CD14-positive monocyte (primary cell): ENCODE results near the gene LTB4R2. TPM values are rescaled to one million over a fixed set of nuclear protein-coding genes. Genes with fewer than 3 reads are reported as not detected.
A peak's percentile ranks its signal among the peaks of the same experiment; 100 is the strongest.

Experiments used
- DNase-seq, 3 donors: peaks; one replicate each; pipeline ENCODE4 v3.0.0-alpha.2; 2011 to 2022
- H2AFZ ChIP-seq: 2 replicates; pipeline ENCODE4 v1.6.0; 2012; ENCODE audit warnings: mild to moderate bottlenecking, low read depth, low read length, inconsistent platforms; ENCODE audit not compliant: insufficient read depth, poor library complexity, severe bottlenecking
- H3K27ac ChIP-seq, 2 donors: 1 replicate in 1 of 2; 2 replicates in 1 of 2; pipeline ENCODE4 v1.5.1; 2012 to 2013; ENCODE audit warnings: low read length in 2 of 2, control low read depth in 1 of 2, inconsistent platforms in 1 of 2, low read depth in 1 of 2, mild to moderate bottlenecking in 1 of 2
- H3K27me3 ChIP-seq, 2 donors: one replicate each; pipeline versions ENCODE4 v1.6.0 to v1.6.1; 2011 to 2013; ENCODE audit warnings: low read length in 2 of 2; ENCODE audit not compliant: control insufficient read depth in 2 of 2, insufficient read depth in 2 of 2
- H3K36me3 ChIP-seq, 2 donors: replicated peaks in 1 of 2; 1 replicate in 1 of 2; 2 replicates in 1 of 2; pipeline versions ENCODE4 v1.5.1 to v1.6.1; 2012 to 2013; ENCODE audit warnings: low read length in 2 of 2, control low read depth in 1 of 2, inconsistent platforms in 1 of 2, mild to moderate bottlenecking in 1 of 2; ENCODE audit not compliant: insufficient read depth in 2 of 2, control insufficient read depth in 1 of 2
- H3K4me1 ChIP-seq, 2 donors: 1 replicate in 1 of 2; 2 replicates in 1 of 2; pipeline versions ENCODE4 v1.5.1 to v1.6.1; 2012 to 2013; ENCODE audit warnings: low read length in 2 of 2, control low read depth in 1 of 2, inconsistent platforms in 1 of 2, mild to moderate bottlenecking in 1 of 2, moderate library complexity in 1 of 2; ENCODE audit not compliant: insufficient read depth in 2 of 2, control insufficient read depth in 1 of 2
- H3K4me2 ChIP-seq: replicated peaks from 2 replicates; pipeline ENCODE3; 2012; ENCODE audit warnings: low read length, moderate library complexity, mild to moderate bottlenecking; ENCODE audit not compliant: poor library complexity, severe bottlenecking; ENCODE audit errors: extremely low read depth
- H3K4me3 ChIP-seq, 3 experiments: fragments of 200-600 bp in 1 of 3; sonication (generic) in 1 of 3; replicated peaks in 1 of 3; 1 replicate in 2 of 3; 2 replicates in 1 of 3; pipeline ENCODE4 v1.5.1; 2011 to 2013; ENCODE audit warnings: low read length in 3 of 3, mild to moderate bottlenecking in 3 of 3, control low read depth in 2 of 3, low read depth in 2 of 3, inconsistent platforms in 1 of 3, moderate library complexity in 1 of 3
- H3K79me2 ChIP-seq: 2 replicates; pipeline ENCODE4 v1.6.0; 2012; ENCODE audit warnings: mild to moderate bottlenecking, control low read depth, inconsistent platforms, low read length, moderate library complexity; ENCODE audit not compliant: insufficient read depth
- H3K9ac ChIP-seq: 2 replicates; pipeline ENCODE4 v1.6.0; 2017; ENCODE audit warnings: low read length, mild to moderate bottlenecking; ENCODE audit not compliant: insufficient read depth, poor library complexity, severe bottlenecking
- H3K9me3 ChIP-seq, 2 donors: replicated peaks in 1 of 2; 1 replicate in 1 of 2; 2 replicates in 1 of 2; pipeline versions ENCODE4 v1.5.1 to v1.6.1; 2012 to 2013; ENCODE audit warnings: low read length in 2 of 2, control low read depth in 1 of 2; ENCODE audit not compliant: control insufficient read depth in 1 of 2, insufficient read depth in 1 of 2
- H4K20me1 ChIP-seq: 2 replicates; pipeline ENCODE4 v1.6.0; 2012; ENCODE audit warnings: mild to moderate bottlenecking, low read length, control low read depth, moderate library complexity; ENCODE audit not compliant: insufficient read depth
- H3K27ac Mint-ChIP-seq, 7 donors: one replicate each; pipeline ENCODE4 v1.8.0; 2020; ENCODE audit warnings: mild to moderate bottlenecking in 7 of 7, mixed read lengths in 7 of 7, moderate library complexity in 6 of 7, inconsistent platforms in 2 of 7
- H3K27me3 Mint-ChIP-seq, 3 donors: one replicate each; pipeline ENCODE4 v1.8.0; 2021 to 2022; ENCODE audit warnings: low read depth in 3 of 3, mild to moderate bottlenecking in 3 of 3, mixed read lengths in 3 of 3, moderate library complexity in 3 of 3, inconsistent platforms in 1 of 3
- H3K36me3 Mint-ChIP-seq, 2 donors: one replicate each; pipeline ENCODE4 v1.8.0; 2020; ENCODE audit warnings: mixed read lengths in 2 of 2, inconsistent platforms in 1 of 2, mild to moderate bottlenecking in 1 of 2
- H3K4me1 Mint-ChIP-seq: one replicate; pipeline ENCODE4 v1.8.0; 2020; ENCODE audit warnings: mild to moderate bottlenecking, mixed read lengths
- H3K4me3 Mint-ChIP-seq, 2 donors: one replicate each; pipeline ENCODE4 v1.8.0; 2020; ENCODE audit warnings: mild to moderate bottlenecking in 2 of 2, mixed read lengths in 2 of 2, moderate library complexity in 1 of 2
- H3K9me3 Mint-ChIP-seq, 7 donors: one replicate each; pipeline ENCODE4 v1.8.0; 2020 to 2022; ENCODE audit warnings: mixed read lengths in 7 of 7, mild to moderate bottlenecking in 6 of 7, moderate library complexity in 6 of 7, inconsistent platforms in 2 of 7
- WGBS: methylation state at CpG from one replicate; pipeline ENCODE4 v1.1.5; 2013; ENCODE audit warnings: missing lambda C conversion rate; ENCODE audit not compliant: insufficient coverage; 5-methylcytosine and 5-hydroxymethylcytosine counted together
- intact Hi-C, 2 donors: fragments of 100-400 bp; cut with micrococcal nuclease; formaldehyde crosslinking; loops; one replicate each; pipeline versions ENCODE4 v1.15.0 to v1.15.1; 2023
- polyA plus RNA-seq, 3 donors: library from polyadenylated mRNA; depleted of rRNA in 1 of 3; unstranded in 2 of 3; stranded (reverse) in 1 of 3; fragments of 300-500 nt in 2 of 3; fragments of >200 nt in 1 of 3; fragmentation: Illumina TruSeq in 2 of 3; gene quantifications; 1 replicate in 2 of 3; 2 replicates in 1 of 3; pipeline ENCODE4 v1.2.3, GENCODE V29; 2012 to 2021
- TF ChIP-seq, protein P1 (sequence below): fragments of 200-600 bp; IDR thresholded peaks from one replicate; pipeline ENCODE4 v1.8.0; 2022; ENCODE audit warnings: antibody characterized with exemption, mild to moderate bottlenecking

LTB4R2 gene
- polyA plus RNA-seq, 3 donors = 2.7 to 25.1 (median 2.9) TPM

DNA sequence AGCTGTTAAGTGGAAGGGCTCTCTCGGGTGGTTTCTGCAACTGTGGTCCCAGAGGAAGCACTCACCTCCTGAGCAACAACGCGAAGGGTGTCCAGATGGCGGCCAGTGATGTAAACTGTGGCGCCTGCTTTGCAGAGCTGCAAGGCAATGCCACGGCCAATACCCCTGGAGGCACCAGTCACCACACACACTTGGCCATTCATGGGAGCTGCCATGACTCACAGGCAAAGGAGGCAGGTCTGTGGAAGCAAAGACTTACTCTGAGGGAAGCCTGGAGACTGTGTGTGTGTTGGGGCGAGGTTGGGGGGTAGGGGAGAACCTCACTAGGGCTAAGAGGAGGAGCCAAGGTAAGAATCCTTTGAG, 11.1 kb upstream of the LTB4R2 start:
- Histone ChIP-seq H2AFZ (peak overlapping the region; percentile 96), H3K9me3 (no peaks in the 10 kb centered on the region), H3K4me2 (peak overlapping the region; percentile 89), H3K4me1 (peaks cover 34 to 46% of the 10 kb centered on the region in 2 donors), H3K36me3 (peaks cover 36 to 53% of the 10 kb centered on the region in 2 donors), H3K27me3 (no peaks in the 10 kb centered on the region), H4K20me1 (no peaks in the 10 kb centered on the region), H3K79me2 (peaks cover 46% of the 10 kb centered on the region), H3K27ac (peak overlapping the region; percentile 78 to 94), H3K9ac (peak overlapping the region; percentile 86), H3K4me3 (peak overlapping the region; percentile 45 to 92 (median 78))
- TF ChIP-seq, protein P1, sequence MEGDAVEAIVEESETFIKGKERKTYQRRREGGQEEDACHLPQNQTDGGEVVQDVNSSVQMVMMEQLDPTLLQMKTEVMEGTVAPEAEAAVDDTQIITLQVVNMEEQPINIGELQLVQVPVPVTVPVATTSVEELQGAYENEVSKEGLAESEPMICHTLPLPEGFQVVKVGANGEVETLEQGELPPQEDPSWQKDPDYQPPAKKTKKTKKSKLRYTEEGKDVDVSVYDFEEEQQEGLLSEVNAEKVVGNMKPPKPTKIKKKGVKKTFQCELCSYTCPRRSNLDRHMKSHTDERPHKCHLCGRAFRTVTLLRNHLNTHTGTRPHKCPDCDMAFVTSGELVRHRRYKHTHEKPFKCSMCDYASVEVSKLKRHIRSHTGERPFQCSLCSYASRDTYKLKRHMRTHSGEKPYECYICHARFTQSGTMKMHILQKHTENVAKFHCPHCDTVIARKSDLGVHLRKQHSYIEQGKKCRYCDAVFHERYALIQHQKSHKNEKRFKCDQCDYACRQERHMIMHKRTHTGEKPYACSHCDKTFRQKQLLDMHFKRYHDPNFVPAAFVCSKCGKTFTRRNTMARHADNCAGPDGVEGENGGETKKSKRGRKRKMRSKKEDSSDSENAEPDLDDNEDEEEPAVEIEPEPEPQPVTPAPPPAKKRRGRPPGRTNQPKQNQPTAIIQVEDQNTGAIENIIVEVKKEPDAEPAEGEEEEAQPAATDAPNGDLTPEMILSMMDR = no peak
- Mint-ChIP-seq H3K27me3 (peaks cover 0 to 1% (median 0%) of the 10 kb centered on the region in 3 donors), H3K36me3 (peaks cover 47 to 52% of the 10 kb centered on the region in 2 donors), H3K4me1 (peaks cover 40% of the 10 kb centered on the region), H3K27ac (peak overlapping the region; percentile 88 to 95 (median 93)), H3K4me3 (peak overlapping the region; percentile 89), H3K9me3 (peaks cover 0 to 2% (median 0%) of the 10 kb centered on the region in 7 donors)
- DNase-seq = peak; percentile 33 to 71 (median 49)
- intact Hi-C loops = loop anchor here (5.0 to 10.0 kb wide), 2 partner anchors 57 to 184 kb away; partner anchors contain the start of genes DCAF11 (in 1 of the 2), NRL (in 1 of the 2) and TINF2 (in 1 of the 2)
- WGBS = 51% methylated on average over 2 of the region's 7 CpGs

GRCh38 chr14:24299255-24300191, 10.4 kb upstream of the LTB4R2 start, which contains the start of the genes DHRS1 and NOP9:
TSS of gene DHRS1 (minus strand) at chr14:24299780. CDS start at chr14:24299106, 674 bp downstream.
TSS of gene NOP9 (plus strand) at chr14:24299850. CDS start at chr14:24299955, 105 bp downstream.
- peaks cover 48 to 53% of the 10 kb centered on the region in 2 donors for H3K36me3 Mint-ChIP-seq
- Histone ChIP-seq H3K36me3 (peaks cover 42 to 53% of the 10 kb centered on the region in 2 donors), H3K4me1 (peaks cover 34 to 46% of the 10 kb centered on the region in 2 donors), H3K27me3 (no peaks in the 10 kb centered on the region), H3K4me2 (peak within 1 kb of the TSS; percentile 89), H4K20me1 (peaks cover 4% of the 10 kb centered on the region), H3K9me3 (no peaks in the 10 kb centered on the region), H3K9ac (peak within 1 kb of the TSS; percentile 86), H2AFZ (peak within 1 kb of the TSS; percentile 96), H3K27ac (peak within 1 kb of the TSS; percentile 78 to 94), H3K79me2 (peaks cover 46% of the 10 kb centered on the region), H3K4me3 (peak within 1 kb of the TSS; percentile 45 to 92 (median 78))
- peaks cover 40% of the 10 kb centered on the region for H3K4me1 Mint-ChIP-seq
- TF ChIP-seq, protein P1 = no peak
- peaks cover 0 to 2% (median 0%) of the 10 kb centered on the region in 7 donors for H3K9me3 Mint-ChIP-seq
- under 1% methylated on average over 75 of the region's 75 CpGs for WGBS
- H3K27me3 Mint-ChIP-seq = peaks cover 0 to 1% (median 0%) of the 10 kb centered on the region in 3 donors
- peak within 1 kb of the TSS; percentile 89 for H3K4me3 Mint-ChIP-seq
- intact Hi-C loops = loop anchor here (5.0 to 10.0 kb wide), 3 partner anchors 57 to 185 kb away; partner anchors contain the start of genes CHMP4A (in 1 of the 2), DCAF11 (in 1 of the 2), MDP1 (in 1 of the 2) and NRL (in 1 of the 2)
- H3K27ac Mint-ChIP-seq = peak within 1 kb of the TSS; percentile 88 to 95 (median 93)
- peak; percentile 90 to 92 (median 91) for DNase-seq
